Epithelial cell of proximal tubule (primary cell): ENCODE measurements around the gene ISM1. TPM values are rescaled to one million over a fixed set of nuclear protein-coding genes. Genes with fewer than 3 reads are reported as not detected.

Experiments used
- DNase-seq: peaks from one replicate; pipeline ENCODE4 v3.0.0-alpha.2; 2011; ENCODE audit warnings: low read depth
- H3K4me3 ChIP-seq: 2 replicates; pipeline ENCODE4 v1.5.1; 2011; ENCODE audit warnings: low read depth, mild to moderate bottlenecking, low read length
- CTCF ChIP-seq: conservative IDR thresholded peaks from 2 replicates; pipeline ENCODE4 v1.5.1; 2012; ENCODE audit warnings: low read depth, mild to moderate bottlenecking, low read length
- total RNA-seq: library from RNA; depleted of rRNA; stranded (reverse); fragments of >200 nt; gene quantifications from 2 replicates; pipeline ENCODE4 v1.2.3, GENCODE V29; 2015

The ISM1 gene
- total RNA-seq, 1 donor from 2014 or later: 0.06 TPM

GRCh38 chr20:13349235-13349604 lies 128.1 kb downstream of the ISM1 start:
- TF ChIP-seq CTCF: no peak
- no peak for DNase-seq
- H3K4me3 ChIP-seq: no peak overlapping the region

Other genes with a start within 250 kb of the ISM1 start
- gene SPTLC3, start 212.3 kb upstream of the ISM1 start, total RNA-seq: 0.46 and 2.6 TPM in 2 replicates